WTC11 (cell line): ENCODE measurements around the gene TASL.
A peak's percentile ranks its signal among the peaks of the same experiment; 100 is the strongest.

Source experiments
- CBFB ChIP-seq: sonication (generic); formaldehyde crosslinking; IDR thresholded peaks from 2 replicates; pipeline ENCODE4 v1.8.1; 2022; ENCODE audit warnings: mild to moderate bottlenecking, low read depth, missing genetic modification reagents
- CREB1 ChIP-seq: sonication (generic); formaldehyde crosslinking; IDR thresholded peaks from 2 replicates; pipeline ENCODE4 v1.8.0; 2023; ENCODE audit warnings: mild to moderate bottlenecking, missing genetic modification reagents
- CREM ChIP-seq: sonication (generic); formaldehyde crosslinking; IDR thresholded peaks from 2 replicates; pipeline ENCODE4 v1.8.1; 2022; ENCODE audit warnings: mild to moderate bottlenecking, missing genetic modification reagents, moderate library complexity
- CTCF ChIP-seq: fragments of 200-600 bp; IDR thresholded peaks from 2 replicates; pipeline ENCODE4 v1.8.0; 2022; ENCODE audit warnings: antibody characterized with exemption
- E2F1 ChIP-seq: sonication (generic); formaldehyde crosslinking; IDR thresholded peaks from 2 replicates; pipeline ENCODE4 v1.8.0; 2022; ENCODE audit warnings: mild to moderate bottlenecking, missing genetic modification reagents
- GTF2I ChIP-seq: fragments of 250-450 bp; sonication (Bioruptor Pico); conservative IDR thresholded peaks from 2 replicates; pipeline ENCODE4 v1.4.0; 2021; ENCODE audit warnings: mild to moderate bottlenecking
- IRF1 ChIP-seq: sonication (generic); formaldehyde crosslinking; IDR thresholded peaks from 2 replicates; pipeline ENCODE4 v1.8.0; 2023; ENCODE audit warnings: missing genetic modification reagents
- MAX ChIP-seq: sonication (generic); formaldehyde crosslinking; IDR thresholded peaks from 2 replicates; pipeline ENCODE4 v1.8.0; 2022; ENCODE audit warnings: mild to moderate bottlenecking, missing genetic modification reagents
- MYBL2 ChIP-seq: sonication (generic); formaldehyde crosslinking; IDR thresholded peaks from 2 replicates; pipeline ENCODE4 v1.8.1; 2023; ENCODE audit warnings: mild to moderate bottlenecking, moderate library complexity, missing genetic modification reagents
- PRDM15 ChIP-seq: sonication (generic); formaldehyde crosslinking; IDR thresholded peaks from 2 replicates; pipeline ENCODE4 v1.8.0; 2022; ENCODE audit warnings: missing genetic modification reagents
- USF2 ChIP-seq: sonication (generic); formaldehyde crosslinking; IDR thresholded peaks from 2 replicates; pipeline ENCODE4 v1.8.1; 2023; ENCODE audit warnings: mild to moderate bottlenecking, missing genetic modification reagents, moderate library complexity
- ZNF138 ChIP-seq: sonication (generic); formaldehyde crosslinking; conservative IDR thresholded peaks from 2 replicates; pipeline ENCODE4 v1.8.1; 2022; ENCODE audit warnings: mild to moderate bottlenecking, moderate library complexity, missing genetic modification reagents
- ZNF317 ChIP-seq: sonication (generic); formaldehyde crosslinking; IDR thresholded peaks from 2 replicates; pipeline ENCODE4 v1.8.1; 2023; ENCODE audit warnings: low read depth, mild to moderate bottlenecking, moderate library complexity, missing genetic modification reagents, borderline replicate concordance
- ZNF423 ChIP-seq: fragments of 250-450 bp; sonication (Bioruptor Pico); IDR thresholded peaks from 2 replicates; pipeline ENCODE4 v2.1.2; 2022; ENCODE audit warnings: mild to moderate bottlenecking, moderate library complexity

GRCh38 chrX:30513284-30513683 lies 64.3 kb downstream of the TASL start:
- no peak for TF ChIP-seq USF2 (CRISPR knock-in tag)
- TF ChIP-seq CTCF, result peak; percentile 30; the same call in 1 of the 2 replicates
- TF ChIP-seq CBFB (CRISPR knock-in tag), result no peak
- no peak for TF ChIP-seq ZNF138
- TF ChIP-seq MAX, result no peak
- no peak for TF ChIP-seq E2F1
- TF ChIP-seq GTF2I, result no peak
- TF ChIP-seq ZNF317 (CRISPR knock-in tag), result no peak
- no peak for TF ChIP-seq IRF1
- no peak for TF ChIP-seq PRDM15 (CRISPR knock-in tag)
- no peak for TF ChIP-seq CREB1 (CRISPR knock-in tag)
- TF ChIP-seq CREM (CRISPR knock-in tag), result no peak
- TF ChIP-seq MYBL2, result no peak
- no peak for TF ChIP-seq ZNF423 (CRISPR knock-in tag)
